ENCODE results near the gene SERPIND1.

Gene SERPIND1

DNA sequence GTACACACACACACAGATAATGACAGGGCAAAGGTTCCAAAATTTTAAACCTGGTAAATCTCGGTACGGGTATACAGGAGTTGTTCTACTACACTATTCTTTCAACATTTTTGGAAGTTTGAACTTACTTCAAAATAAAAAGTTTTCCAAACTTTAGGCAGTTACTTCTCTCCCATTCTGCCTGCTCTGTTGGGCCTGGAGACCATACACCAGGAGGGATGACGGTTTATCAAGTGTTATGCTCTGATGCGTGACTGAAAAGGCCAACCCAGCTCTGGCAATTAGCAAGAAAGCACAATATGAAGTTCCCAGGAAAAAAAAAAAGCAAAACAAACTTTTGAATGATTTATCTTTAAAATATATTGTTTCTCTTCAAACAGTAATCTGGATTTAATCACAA is 969 bp downstream of the SERPIND1 start:
- no peak overlapping the region for H3K4me3 ChIP-seq (replicated peaks; ENCODE audit: low read depth, low read length)
- no peak for DNase-seq (ENCODE audit: low read depth)
- no peak for TF ChIP-seq CTCF (IDR thresholded peaks at IDR 0.05; ENCODE audit: low read length, missing control alignments)

- H3K4me3 ChIP-seq (replicated peaks; ENCODE audit: low read depth, low read length) = no peak overlapping the region
- no peak for TF ChIP-seq CTCF (IDR thresholded peaks at IDR 0.05; ENCODE audit: low read length, missing control alignments)
- no peak for DNase-seq (ENCODE audit: low read depth)
Observed at GRCh38 chr22:20775342-20775895, 1.5 kb downstream of the SERPIND1 start.

DNA sequence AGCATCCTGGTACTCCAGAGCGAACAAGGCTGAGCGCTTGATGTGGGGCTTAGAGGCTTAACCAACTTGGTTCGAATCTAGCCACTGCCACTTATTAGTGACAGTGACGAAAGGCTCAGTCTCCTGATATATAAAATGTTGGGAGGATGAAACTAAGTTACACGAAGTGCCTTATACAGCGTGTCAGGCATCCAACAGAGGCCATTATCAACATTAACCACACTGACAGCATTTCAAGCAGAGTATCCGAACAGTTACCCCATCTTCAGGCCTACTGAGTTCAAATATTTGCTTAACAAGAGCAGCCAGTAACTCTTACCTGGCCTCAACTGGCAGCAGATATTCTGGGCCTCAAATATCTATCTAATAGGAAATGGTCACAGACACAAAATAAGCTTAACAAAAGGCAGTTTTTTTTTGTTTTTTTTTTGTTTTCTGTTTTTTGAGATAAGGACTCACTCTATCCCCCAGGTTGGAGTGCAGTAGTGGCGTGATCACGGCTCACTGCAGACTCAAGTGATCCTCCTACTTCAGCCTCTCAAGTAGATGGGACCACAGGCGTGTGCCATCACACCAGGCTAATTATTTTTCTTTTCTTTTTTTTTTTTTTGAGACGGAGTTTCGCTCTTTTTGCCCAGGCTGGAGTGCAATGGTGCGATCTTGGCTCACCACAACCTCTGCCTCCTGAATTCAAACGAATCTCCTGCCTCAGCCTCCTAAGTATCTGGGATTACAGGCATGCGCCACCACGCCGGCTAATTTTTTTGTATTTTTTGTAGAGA is 2.9 kb downstream of the SERPIND1 start:
- TF ChIP-seq CTCF (IDR thresholded peaks at IDR 0.05; ENCODE audit: low read length, missing control alignments) = no peak
- H3K4me3 ChIP-seq (replicated peaks; ENCODE audit: low read depth, low read length) = no peak overlapping the region
- DNase-seq (ENCODE audit: low read depth) = no peak

- peak; percentile 14 for TF ChIP-seq CTCF (IDR thresholded peaks at IDR 0.05; ENCODE audit: low read length, missing control alignments)
- no peak overlapping the region for H3K4me3 ChIP-seq (replicated peaks; ENCODE audit: low read depth, low read length)
- DNase-seq (ENCODE audit: low read depth) = peak; percentile 95
Observed at GRCh38 chr22:20777420-20778177, 3.7 kb downstream of the SERPIND1 start.

DNA sequence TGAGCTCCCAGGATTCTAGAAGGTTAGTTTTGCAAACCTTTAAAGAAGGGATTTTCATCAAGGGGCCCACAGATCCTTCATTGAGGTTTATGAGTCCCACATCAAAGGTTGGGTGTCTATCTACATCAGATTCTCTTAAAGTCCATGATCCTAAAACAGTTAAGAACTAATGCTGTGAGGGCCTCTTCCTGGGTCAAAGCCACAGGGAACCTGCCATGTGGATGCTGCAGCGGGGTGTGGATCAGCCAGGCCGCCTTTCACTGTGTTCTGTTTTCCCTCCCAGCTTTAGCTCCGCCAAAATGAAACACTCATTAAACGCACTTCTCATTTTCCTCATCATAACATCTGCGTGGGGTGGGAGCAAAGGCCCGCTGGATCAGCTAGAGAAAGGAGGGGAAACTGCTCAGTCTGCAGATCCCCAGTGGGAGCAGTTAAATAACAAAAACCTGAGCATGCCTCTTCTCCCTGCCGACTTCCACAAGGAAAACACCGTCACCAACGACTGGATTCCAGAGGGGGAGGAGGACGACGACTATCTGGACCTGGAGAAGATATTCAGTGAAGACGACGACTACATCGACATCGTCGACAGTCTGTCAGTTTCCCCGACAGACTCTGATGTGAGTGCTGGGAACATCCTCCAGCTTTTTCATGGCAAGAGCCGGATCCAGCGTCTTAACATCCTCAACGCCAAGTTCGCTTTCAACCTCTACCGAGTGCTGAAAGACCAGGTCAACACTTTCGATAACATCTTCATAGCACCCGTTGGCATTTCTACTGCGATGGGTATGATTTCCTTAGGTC is 5.3 kb downstream of the SERPIND1 start:
- no peak for DNase-seq (ENCODE audit: low read depth)
- no peak for TF ChIP-seq CTCF (IDR thresholded peaks at IDR 0.05; ENCODE audit: low read length, missing control alignments)
- H3K4me3 ChIP-seq (replicated peaks; ENCODE audit: low read depth, low read length) = no peak overlapping the region

DNA sequence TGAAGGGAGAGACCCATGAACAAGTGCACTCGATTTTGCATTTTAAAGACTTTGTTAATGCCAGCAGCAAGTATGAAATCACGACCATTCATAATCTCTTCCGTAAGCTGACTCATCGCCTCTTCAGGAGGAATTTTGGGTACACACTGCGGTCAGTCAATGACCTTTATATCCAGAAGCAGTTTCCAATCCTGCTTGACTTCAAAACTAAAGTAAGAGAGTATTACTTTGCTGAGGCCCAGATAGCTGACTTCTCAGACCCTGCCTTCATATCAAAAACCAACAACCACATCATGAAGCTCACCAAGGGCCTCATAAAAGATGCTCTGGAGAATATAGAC is 5.9 kb downstream of the SERPIND1 start:
- no peak overlapping the region for H3K4me3 ChIP-seq (replicated peaks; ENCODE audit: low read depth, low read length)
- no peak for TF ChIP-seq CTCF (IDR thresholded peaks at IDR 0.05; ENCODE audit: low read length, missing control alignments)
- DNase-seq (ENCODE audit: low read depth) = peak; percentile 79

Data from fibroblast of pulmonary artery (primary cell).